Aorta (tissue), 5 donors: ENCODE results near the gene SRRM2. TPM values are rescaled to one million over a fixed set of nuclear protein-coding genes. Genes with fewer than 3 reads are reported as not detected.

Experiments
- ATAC-seq: fragments of 200-7000 bp; cut with Tn5 transposase; one replicate; pipeline ENCODE4 v1.9.1; 2022; ENCODE audit warnings: moderate library complexity; ENCODE audit not compliant: low FRiP score
- DNase-seq, 2 donors: peaks; one replicate each; pipeline ENCODE4 v3.0.0-alpha.2; 2020
- H3K27ac ChIP-seq, 2 donors: one replicate each; pipeline ENCODE4 v1.5.1; 2013; ENCODE audit warnings: low read length in 2 of 2, mild to moderate bottlenecking in 2 of 2, moderate library complexity in 2 of 2, control low read depth in 1 of 2, inconsistent platforms in 1 of 2, low read depth in 1 of 2
- H3K27me3 ChIP-seq, 2 donors: one replicate each; pipeline ENCODE4 v1.6.1; 2013; ENCODE audit warnings: control low read depth in 1 of 2, low read length in 1 of 2, mild to moderate bottlenecking in 1 of 2, moderate library complexity in 1 of 2; ENCODE audit not compliant: insufficient read depth in 2 of 2, control insufficient read depth in 1 of 2
- H3K36me3 ChIP-seq, 2 donors: one replicate each; pipeline ENCODE4 v1.6.1; 2013; ENCODE audit warnings: control low read depth in 1 of 2, low read length in 1 of 2, mild to moderate bottlenecking in 1 of 2; ENCODE audit not compliant: insufficient read depth in 2 of 2, control insufficient read depth in 1 of 2
- H3K4me1 ChIP-seq, 2 donors: one replicate each; pipeline ENCODE4 v1.6.1; 2013; ENCODE audit warnings: low read length in 2 of 2, control low read depth in 1 of 2, mild to moderate bottlenecking in 1 of 2, moderate library complexity in 1 of 2; ENCODE audit not compliant: insufficient read depth in 2 of 2, control insufficient read depth in 1 of 2
- H3K4me3 ChIP-seq, 2 donors: one replicate each; pipeline ENCODE4 v1.5.1; 2013; ENCODE audit warnings: low read length in 2 of 2, control low read depth in 1 of 2, mild to moderate bottlenecking in 1 of 2
- H3K9me3 ChIP-seq: one replicate; pipeline ENCODE4 v1.6.1; 2013; ENCODE audit warnings: mild to moderate bottlenecking, low read length; ENCODE audit not compliant: control insufficient read depth
- WGBS, 2 donors: extraction: QIAGEN DNeasy Blood & Tissue Kit; methylation state at CpG; one replicate each; pipeline ENCODE4 v1.1.7; 2013; 5-methylcytosine and 5-hydroxymethylcytosine counted together
- intact Hi-C, 2 donors: fragments of 100-400 bp; cut with DNase I; formaldehyde crosslinking; loops; one replicate each; pipeline versions ENCODE4 v1.14.2 to v1.15.0; 2022
- polyA plus RNA-seq, 2 donors: library from polyadenylated mRNA; stranded (reverse); fragments of 200-250 nt; gene quantifications; one replicate each; pipeline ENCODE4 v1.2.3, GENCODE V29; 2013
- total RNA-seq, 2 donors: library from RNA; stranded (reverse); fragmentation: NEBNext Ultra II Directional; extraction: Animal tissue kit (Norgen Biotek cat#: 25700); gene quantifications; one replicate each; pipeline ENCODE4 v1.2.1, GENCODE V29; 2021
- donor health status: healthy with polysubstance abuse.
- donor health status: Bipolar disorder and iron deficiency.
- donor health status: DM: no; HTN: no; CAD: no.
- donor health status: DM: no; HTN: no; CAD: no.
- donor health status: DM: yes; HTN: yes; CAD: no.

Gene SRRM2
- total and polyA plus RNA-seq, 4 donors: 194 to 946 (median 634) TPM

- peak; percentile 38 to 45 for DNase-seq
- no peaks in the 10 kb centered on the region for H3K27me3 ChIP-seq
- intact Hi-C loops: no loop called here
- H3K36me3 ChIP-seq: no peaks in the 10 kb centered on the region
- H3K9me3 ChIP-seq: no peaks in the 10 kb centered on the region
- no peak overlapping the region for H3K4me3 ChIP-seq
- no peaks in the 10 kb centered on the region for H3K4me1 ChIP-seq
- ATAC-seq: no peak
- 19 to 35% methylated on average over 5 to 7 of the region's 7 CpGs for WGBS, 2 donors
- H3K27ac ChIP-seq: no peak overlapping the region
These were observed 35.5 kb downstream of the SRRM2 start for GRCh38 chr16:2787961-2788360.

GRCh38 chr16:2790631-2791030 lies 38.2 kb downstream of the SRRM2 start:
- Histone ChIP-seq H3K27me3 (no peaks in the 10 kb centered on the region), H3K4me3 (no peak overlapping the region), H3K9me3 (no peaks in the 10 kb centered on the region), H3K4me1 (no peaks in the 10 kb centered on the region), H3K27ac (no peak overlapping the region), H3K36me3 (no peaks in the 10 kb centered on the region)
- DNase-seq (peak; percentile 21 to 41), ATAC-seq (no peak)
- 79 to 83% methylated on average over 4 to 5 of the region's 5 CpGs for WGBS, 2 donors
- intact Hi-C loops: no loop called here

- no peak overlapping the region for H3K27ac ChIP-seq
- no peaks in the 10 kb centered on the region for H3K36me3 ChIP-seq
- 75 to 76% methylated on average over 8 of the region's 8 CpGs for WGBS, 2 donors
- no peaks in the 10 kb centered on the region for H3K9me3 ChIP-seq
- ATAC-seq (no peak), DNase-seq (peak; percentile 13 to 28)
- H3K4me1 ChIP-seq: no peaks in the 10 kb centered on the region
- no peaks in the 10 kb centered on the region for H3K27me3 ChIP-seq
- H3K4me3 ChIP-seq: no peak overlapping the region
- intact Hi-C loops: no loop called here
These were observed 38.7 kb downstream of the SRRM2 start for GRCh38 chr16:2791174-2791573.

- H3K27ac ChIP-seq: no peak overlapping the region
- no peak for DNase-seq
- 84 to 88% methylated on average over 10 of the region's 10 CpGs for WGBS, 2 donors
- no peaks in the 10 kb centered on the region for H3K4me1 ChIP-seq
- intact Hi-C loops: no loop called here
- no peak overlapping the region for H3K4me3 ChIP-seq
- no peaks in the 10 kb centered on the region for H3K9me3 ChIP-seq
- ATAC-seq: no peak
- peaks cover 0 to 1% of the 10 kb centered on the region in 2 donors for H3K27me3 ChIP-seq
- H3K36me3 ChIP-seq: no peaks in the 10 kb centered on the region
These were observed 40.5 kb downstream of the SRRM2 start for GRCh38 chr16:2792940-2793339.

GRCh38 chr16:2795395-2796143 lies 43.1 kb downstream of the SRRM2 start:
- no peaks in the 10 kb centered on the region for H3K9me3 ChIP-seq
- no peak for ATAC-seq
- intact Hi-C loops: no loop called here
- 63 to 64% methylated on average over 7 of the region's 7 CpGs for WGBS, 2 donors
- peak; percentile 19 to 46 for DNase-seq
- H3K4me1 ChIP-seq: no peaks in the 10 kb centered on the region
- H3K4me3 ChIP-seq: no peak overlapping the region
- H3K27me3 ChIP-seq: peaks cover 0 to 1% of the 10 kb centered on the region in 2 donors
- no peak overlapping the region for H3K27ac ChIP-seq
- no peaks in the 10 kb centered on the region for H3K36me3 ChIP-seq

GRCh38 chr16:2798723-2799204 lies 46.3 kb downstream of the SRRM2 start:
- Histone ChIP-seq H3K27ac (no peak overlapping the region), H3K9me3 (no peaks in the 10 kb centered on the region), H3K27me3 (peaks cover 0 to 1% of the 10 kb centered on the region in 2 donors), H3K4me1 (no peaks in the 10 kb centered on the region), H3K36me3 (no peaks in the 10 kb centered on the region), H3K4me3 (no peak overlapping the region)
- intact Hi-C loops: no loop called here
- 73 to 79% methylated on average over 37 to 39 of the region's 39 CpGs for WGBS, 2 donors
- ATAC-seq (no peak), DNase-seq (peak; percentile 37 to 70)

- Histone ChIP-seq H3K4me3 (no peak overlapping the region), H3K27me3 (peaks cover 0 to 1% of the 10 kb centered on the region in 2 donors), H3K4me1 (no peaks in the 10 kb centered on the region), H3K27ac (no peak overlapping the region), H3K9me3 (peaks cover 5% of the 10 kb centered on the region), H3K36me3 (no peaks in the 10 kb centered on the region)
- WGBS, 2 donors: 84 to 85% methylated on average over 21 of the region's 21 CpGs
- intact Hi-C loops: no loop called here
- DNase-seq: peak; percentile 27 to 58
- no peak for ATAC-seq
These were observed 46.9 kb downstream of the SRRM2 start for GRCh38 chr16:2799205-2799858.

GRCh38 chr16:2799859-2800226 lies 47.4 kb downstream of the SRRM2 start:
- no peak overlapping the region for H3K4me3 ChIP-seq
- ATAC-seq (no peak), DNase-seq (no peak)
- no peaks in the 10 kb centered on the region for H3K36me3 ChIP-seq
- intact Hi-C loops: no loop called here
- H3K9me3 ChIP-seq: peaks cover 8% of the 10 kb centered on the region
- no peak overlapping the region for H3K27ac ChIP-seq
- H3K27me3 ChIP-seq: peaks cover 0 to 1% of the 10 kb centered on the region in 2 donors
- 50 to 58% methylated on average over 1 of the region's 1 CpG for WGBS, 2 donors
- no peaks in the 10 kb centered on the region for H3K4me1 ChIP-seq
